Measurements from ENCODE around the gene R3HDM4. TPM values are rescaled to one million over a fixed set of nuclear protein-coding genes. Genes with fewer than 3 reads are reported as not detected.

The R3HDM4 gene
- total and polyA plus RNA-seq, 9 of the 15 experiments (the other 6 are each of a cell fraction or from before 2014, with no cell fraction given), result 3.2 to 154 (median 59.0) TPM

DNA sequence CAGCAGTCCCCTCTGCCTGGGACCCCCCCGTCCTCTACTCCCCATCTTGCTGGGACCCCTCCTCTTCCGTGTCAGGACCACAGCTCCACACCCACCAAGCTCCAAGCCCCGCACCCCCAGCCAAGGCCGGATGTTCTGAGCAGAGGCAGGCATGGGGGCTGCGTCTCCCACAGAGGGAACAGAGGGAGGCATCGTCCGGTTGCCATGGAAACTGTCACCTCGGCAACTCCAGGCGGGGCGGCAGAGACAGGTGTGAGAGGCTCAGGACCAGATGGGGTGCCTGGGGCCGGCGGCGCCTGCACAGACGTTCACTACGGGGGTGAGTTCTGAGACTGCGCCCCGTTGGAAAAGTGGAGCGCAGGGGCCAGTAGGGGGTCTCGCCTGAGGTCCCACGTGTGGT, 14.4 kb downstream of the R3HDM4 start (continued):
- TF ChIP-seq, protein P1, sequence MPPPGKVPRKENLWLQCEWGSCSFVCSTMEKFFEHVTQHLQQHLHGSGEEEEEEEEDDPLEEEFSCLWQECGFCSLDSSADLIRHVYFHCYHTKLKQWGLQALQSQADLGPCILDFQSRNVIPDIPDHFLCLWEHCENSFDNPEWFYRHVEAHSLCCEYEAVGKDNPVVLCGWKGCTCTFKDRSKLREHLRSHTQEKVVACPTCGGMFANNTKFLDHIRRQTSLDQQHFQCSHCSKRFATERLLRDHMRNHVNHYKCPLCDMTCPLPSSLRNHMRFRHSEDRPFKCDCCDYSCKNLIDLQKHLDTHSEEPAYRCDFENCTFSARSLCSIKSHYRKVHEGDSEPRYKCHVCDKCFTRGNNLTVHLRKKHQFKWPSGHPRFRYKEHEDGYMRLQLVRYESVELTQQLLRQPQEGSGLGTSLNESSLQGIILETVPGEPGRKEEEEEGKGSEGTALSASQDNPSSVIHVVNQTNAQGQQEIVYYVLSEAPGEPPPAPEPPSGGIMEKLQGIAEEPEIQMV (tag; conservative IDR thresholded peaks at IDR 0.05; ENCODE audit: low read depth), result no peak
- peak; percentile 95 for TF ChIP-seq MYNN (IDR thresholded peaks at IDR 0.05)
- TF ChIP-seq MYNN (CRISPR knock-in tag; IDR thresholded peaks at IDR 0.05), result peak; percentile 72; the same call in 1 of the 2 replicates
- 0 out of 2 replicates have a peak, but pooled peaks have one; percentile 12 for TF ChIP-seq RBFOX2 (IDR thresholded peaks at IDR 0.05; ENCODE audit: low read depth, low read length)
- TF ChIP-seq, protein P2, sequence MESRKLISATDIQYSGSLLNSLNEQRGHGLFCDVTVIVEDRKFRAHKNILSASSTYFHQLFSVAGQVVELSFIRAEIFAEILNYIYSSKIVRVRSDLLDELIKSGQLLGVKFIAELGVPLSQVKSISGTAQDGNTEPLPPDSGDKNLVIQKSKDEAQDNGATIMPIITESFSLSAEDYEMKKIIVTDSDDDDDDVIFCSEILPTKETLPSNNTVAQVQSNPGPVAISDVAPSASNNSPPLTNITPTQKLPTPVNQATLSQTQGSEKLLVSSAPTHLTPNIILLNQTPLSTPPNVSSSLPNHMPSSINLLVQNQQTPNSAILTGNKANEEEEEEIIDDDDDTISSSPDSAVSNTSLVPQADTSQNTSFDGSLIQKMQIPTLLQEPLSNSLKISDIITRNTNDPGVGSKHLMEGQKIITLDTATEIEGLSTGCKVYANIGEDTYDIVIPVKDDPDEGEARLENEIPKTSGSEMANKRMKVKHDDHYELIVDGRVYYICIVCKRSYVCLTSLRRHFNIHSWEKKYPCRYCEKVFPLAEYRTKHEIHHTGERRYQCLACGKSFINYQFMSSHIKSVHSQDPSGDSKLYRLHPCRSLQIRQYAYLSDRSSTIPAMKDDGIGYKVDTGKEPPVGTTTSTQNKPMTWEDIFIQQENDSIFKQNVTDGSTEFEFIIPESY (CRISPR knock-in tag; IDR thresholded peaks at IDR 0.05), result peak; percentile 41; the same call in 1 of the 2 replicates
- peak; percentile 78 for TF ChIP-seq MXI1 (IDR thresholded peaks at IDR 0.05; ENCODE audit: low read depth, low read length)
- TF ChIP-seq POLR2G (IDR thresholded peaks at IDR 0.05; ENCODE audit: low read depth, low read length), result peak; percentile 65
- TF ChIP-seq KDM1A (IDR thresholded peaks at IDR 0.05), result peak; percentile 46 to 63; a peak in 2 of 4 replicates
- TF ChIP-seq ELF4 (CRISPR knock-in tag; IDR thresholded peaks at IDR 0.05), result no peak
- peak; percentile 31 for TF ChIP-seq POLR2B (IDR thresholded peaks at IDR 0.05; ENCODE audit: low read depth, partially characterized antibody)
- no peak for TF ChIP-seq ZNF146 (CRISPR knock-in tag; IDR thresholded peaks at IDR 0.05; ENCODE audit: unreplicated experiment)
- TF ChIP-seq ZNF561 (CRISPR knock-in tag; conservative IDR thresholded peaks at IDR 0.05), result no peak
- TF ChIP-seq RBM22 (IDR thresholded peaks at IDR 0.05; ENCODE audit: low read depth, low read length, poor library complexity, severe bottlenecking), result peak; percentile 94
- TF ChIP-seq ZNF41 (CRISPR knock-in tag; conservative IDR thresholded peaks at IDR 0.05), result no peak
- TF ChIP-seq ZNF311 (CRISPR knock-in tag; IDR thresholded peaks at IDR 0.05), result no peak
- TF ChIP-seq POLR2A (conservative IDR thresholded peaks at IDR 0.05), result peak; percentile 28; the same call in 1 of the 2 replicates
- 0 out of 2 replicates have a peak, but pooled peaks have one; percentile 38 for TF ChIP-seq SUPT5H (IDR thresholded peaks at IDR 0.05)
- TF ChIP-seq RCOR1 (IDR thresholded peaks at IDR 0.05; ENCODE audit: borderline replicate concordance in 1 of 2, low read depth in 2 of 2, low read length in 2 of 2), result 0 out of 4 replicates have a peak, but pooled peaks of 1 of the 2 experiments have one; percentile 35
- TF ChIP-seq, protein P3, sequence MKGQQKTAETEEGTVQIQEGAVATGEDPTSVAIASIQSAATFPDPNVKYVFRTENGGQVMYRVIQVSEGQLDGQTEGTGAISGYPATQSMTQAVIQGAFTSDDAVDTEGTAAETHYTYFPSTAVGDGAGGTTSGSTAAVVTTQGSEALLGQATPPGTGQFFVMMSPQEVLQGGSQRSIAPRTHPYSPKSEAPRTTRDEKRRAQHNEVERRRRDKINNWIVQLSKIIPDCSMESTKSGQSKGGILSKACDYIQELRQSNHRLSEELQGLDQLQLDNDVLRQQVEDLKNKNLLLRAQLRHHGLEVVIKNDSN (CRISPR knock-in tag; IDR thresholded peaks at IDR 0.05), result no peak

Measured in K562 (cell line).